ENCODE measurements around the gene GYS2.

The GYS2 gene

GRCh38 chr12:21551841-21552465, 52.7 kb downstream of the GYS2 start:
- no peak for DNase-seq

- no peak for DNase-seq
Observed at GRCh38 chr12:21547437-21547836, 57.2 kb downstream of the GYS2 start.

GRCh38 chr12:21546716-21547115, 57.9 kb downstream of the GYS2 start:
- DNase-seq: no peak

- DNase-seq: no peak
Observed at GRCh38 chr12:21545557-21545956, 59.1 kb downstream of the GYS2 start.

GRCh38 chr12:21543151-21543550, 61.5 kb downstream of the GYS2 start:
- no peak for DNase-seq

- DNase-seq: no peak
Observed at GRCh38 chr12:21542403-21542802, 62.2 kb downstream of the GYS2 start.

- DNase-seq: no peak
Observed at GRCh38 chr12:21541773-21542172, 62.9 kb downstream of the GYS2 start.

- DNase-seq: no peak
Observed at GRCh38 chr12:21539797-21540196, 64.8 kb downstream of the GYS2 start.

GRCh38 chr12:21538061-21538653, 66.5 kb downstream of the GYS2 start:
- DNase-seq: no peak

GRCh38 chr12:21529456-21529855, 75.2 kb downstream of the GYS2 start:
- DNase-seq: no peak

- DNase-seq: no peak
Observed at GRCh38 chr12:21528953-21529352, 75.7 kb downstream of the GYS2 start.

GRCh38 chr12:21527451-21528180, 77.0 kb downstream of the GYS2 start:
- peak; percentile 57 for DNase-seq

GRCh38 chr12:21526721-21527345, 77.8 kb downstream of the GYS2 start:
- no peak for DNase-seq

GRCh38 chr12:21526053-21526452, 78.6 kb downstream of the GYS2 start, which contains the start of gene SPX:
Gene SPX (plus strand): TSS chr12:21526296. CDS start chr12:21526473, 177 bp downstream.
- no peak for DNase-seq

- no peak for DNase-seq
Observed at GRCh38 chr12:21523148-21523547, 81.5 kb downstream of the GYS2 start.

- no peak for DNase-seq
Observed at GRCh38 chr12:21521541-21521940, 83.1 kb downstream of the GYS2 start.

GRCh38 chr12:21518451-21518850, 86.2 kb downstream of the GYS2 start:
- no peak for DNase-seq

- DNase-seq: no peak
Observed at GRCh38 chr12:21516281-21516680, 88.4 kb downstream of the GYS2 start.

- no peak for DNase-seq
Observed at GRCh38 chr12:21509768-21510167, 94.9 kb downstream of the GYS2 start.

GRCh38 chr12:21507849-21508248, 96.8 kb downstream of the GYS2 start:
- no peak for DNase-seq

GRCh38 chr12:21505888-21506287, 98.8 kb downstream of the GYS2 start:
- DNase-seq: no peak

GRCh38 chr12:21502872-21503271, 101.8 kb downstream of the GYS2 start:
- DNase-seq: no peak

- no peak for DNase-seq
Observed at GRCh38 chr12:21502164-21502496, 102.5 kb downstream of the GYS2 start.
